NCI-H128 (cell line): Measurements from ENCODE around the gene RTCB.

Source experiments
- DNase-seq: peaks from one replicate; lab custom pipeline; 2025; ENCODE audit not compliant: unreplicated experiment; lab: John Stamatoyannopoulos, UW

RTCB gene

GRCh38 chr22:32340411-32340810, 71.6 kb downstream of the RTCB start:
- no peak for DNase-seq

- no peak for DNase-seq
These were observed 72.6 kb downstream of the RTCB start for GRCh38 chr22:32339190-32340012.

GRCh38 chr22:32338757-32339156, 73.3 kb downstream of the RTCB start:
- no peak for DNase-seq
